H1 (cell line): ENCODE results near the gene RGP1. TPM values are rescaled to one million over a fixed set of nuclear protein-coding genes. Genes with fewer than 3 reads are reported as not detected.

Source experiments
- CTCF ChIA-PET: fragments of 300-600 bp; sonication (Branson Sonifier 250); formaldehyde crosslinking; loops from one replicate; lab custom pipeline; 2021; ENCODE audit not compliant: partially characterized antibody; lab: Charles Lee
- POLR2A ChIA-PET: fragments of 300-600 bp; sonication (Branson Sonifier 250); formaldehyde crosslinking; loops from one replicate; lab custom pipeline; 2021; ENCODE audit warnings: inconsistent platforms; ENCODE audit not compliant: partially characterized antibody; lab: Charles Lee
- DNase-seq, 2 experiments: peaks; one replicate each; pipeline versions ENCODE4 v3.0.0 to v3.0.0-alpha.2; 2010 to 2022; ENCODE audit warnings: low spot score in 2 of 2, low read depth in 1 of 2, mixed read lengths in 1 of 2
- FAIRE-seq: peaks from 2 replicates; lab custom pipeline; 2011; peaks lifted over from hg19 to GRCh38; lab: Jason Lieb, UNC
- H2AFZ ChIP-seq: 2 replicates; pipeline ENCODE4 v1.8.1; 2012; ENCODE audit warnings: low read length, inconsistent platforms
- H2AK5ac ChIP-seq: 2 replicates; pipeline ENCODE4 v1.6.1; 2013; ENCODE audit warnings: low read depth, low read length
- H2BK120ac ChIP-seq: replicated peaks from 2 replicates; pipeline ENCODE3; 2013; ENCODE audit warnings: low read depth, low read length, inconsistent platforms
- H2BK12ac ChIP-seq: 2 replicates; pipeline ENCODE4 v1.6.1; 2013; ENCODE audit warnings: low read depth, low read length
- H2BK15ac ChIP-seq: 2 replicates; pipeline ENCODE4 v1.6.1; 2013; ENCODE audit warnings: low read length
- H2BK20ac ChIP-seq: 2 replicates; pipeline ENCODE4 v1.6.1; 2013; ENCODE audit warnings: low read length
- H2BK5ac ChIP-seq: 2 replicates; pipeline ENCODE4 v1.6.1; 2013; ENCODE audit warnings: low read depth, low read length
- H3K14ac ChIP-seq: 2 replicates; pipeline ENCODE4 v1.6.1; 2013; ENCODE audit warnings: inconsistent platforms; ENCODE audit not compliant: insufficient read length
- H3K18ac ChIP-seq: 2 replicates; pipeline ENCODE4 v1.6.1; 2013; ENCODE audit warnings: low read length; ENCODE audit errors: extremely low read depth
- H3K23ac ChIP-seq: 2 replicates; pipeline ENCODE4 v1.6.1; 2013; ENCODE audit warnings: inconsistent platforms; ENCODE audit not compliant: insufficient read length
- H3K23me2 ChIP-seq: 2 replicates; pipeline ENCODE4 v1.6.1; 2013; ENCODE audit warnings: low read depth, low read length
- H3K27ac ChIP-seq: 2 replicates; pipeline ENCODE4 v1.6.1; 2011; ENCODE audit warnings: low read depth, low read length, inconsistent platforms
- H3K27me3 ChIP-seq, 4 experiments: replicated peaks in 1 of 4; 1 replicate in 1 of 4; 2 replicates in 3 of 4; pipeline versions ENCODE4 v1.6.1 to v1.8.1; 2011 to 2013; ENCODE audit warnings: low read length in 3 of 4, mild to moderate bottlenecking in 3 of 4, inconsistent platforms in 2 of 4, mixed read lengths in 2 of 4, moderate library complexity in 1 of 4; ENCODE audit not compliant: control insufficient read depth in 3 of 4, insufficient read depth in 3 of 4; ENCODE audit errors: extremely low read depth in 1 of 4
- H3K36me3 ChIP-seq, 4 experiments: 2 replicates each; pipeline versions ENCODE4 v1.6.1 to v1.8.1; 2011 to 2013; ENCODE audit warnings: mild to moderate bottlenecking in 4 of 4, low read length in 3 of 4, moderate library complexity in 2 of 4, control low read depth in 1 of 4, inconsistent platforms in 1 of 4; ENCODE audit not compliant: insufficient read depth in 4 of 4, control insufficient read depth in 2 of 4
- H3K4ac ChIP-seq: replicated peaks from 2 replicates; pipeline ENCODE3; 2013; ENCODE audit warnings: low read length, low read depth, mixed read lengths, inconsistent platforms; ENCODE audit not compliant: insufficient read length
- H3K4me1 ChIP-seq, 4 experiments: replicated peaks in 1 of 4; 1 replicate in 1 of 4; 2 replicates in 3 of 4; pipeline versions ENCODE4 v1.6.1 to v1.8.1; 2011 to 2013; ENCODE audit warnings: low read length in 3 of 4, inconsistent platforms in 2 of 4, mixed read lengths in 1 of 4; ENCODE audit not compliant: insufficient read depth in 4 of 4, control insufficient read depth in 3 of 4
- H3K4me2 ChIP-seq, 2 experiments: 2 replicates each; pipeline versions ENCODE4 v1.6.1 to v1.8.1; 2011 to 2013; ENCODE audit warnings: low read depth in 2 of 2, low read length in 2 of 2, control low read depth in 1 of 2, inconsistent platforms in 1 of 2, mild to moderate bottlenecking in 1 of 2; ENCODE audit not compliant: insufficient read depth in 1 of 2
- H3K4me3 ChIP-seq, 4 experiments: fragments of 200-600, 300-600 bp in 1 of 4; sonication (generic), shearing (Covaris generic), sonication (Bioruptor Twin) in 1 of 4; 2 replicates each; pipeline versions ENCODE4 v1.5.1 to v1.8.1; 2011 to 2016; ENCODE audit warnings: low read length in 4 of 4, low read depth in 3 of 4, control low read depth in 2 of 4, inconsistent platforms in 2 of 4, mild to moderate bottlenecking in 2 of 4, mixed read lengths in 1 of 4, moderate library complexity in 1 of 4; ENCODE audit not compliant: insufficient read depth in 2 of 4; ENCODE audit errors: extremely low read depth in 1 of 4
- H3K56ac ChIP-seq: replicated peaks from 2 replicates; pipeline ENCODE3; 2013; ENCODE audit warnings: low read depth, mild to moderate bottlenecking, mixed read lengths, low read length, inconsistent platforms; ENCODE audit not compliant: insufficient read length
- H3K79me1 ChIP-seq: 2 replicates; pipeline ENCODE4 v1.6.1; 2013; ENCODE audit warnings: low read depth, low read length, control low read depth
- H3K79me2 ChIP-seq, 2 experiments: 2 replicates each; pipeline versions ENCODE4 v1.6.1 to v1.8.1; 2012 to 2013; ENCODE audit warnings: low read length in 2 of 2, mild to moderate bottlenecking in 2 of 2, inconsistent platforms in 1 of 2; ENCODE audit not compliant: insufficient read depth in 2 of 2, control insufficient read depth in 1 of 2
- H3K9ac ChIP-seq, 4 experiments: replicated peaks in 1 of 4; 1 replicate in 1 of 4; 2 replicates in 3 of 4; pipeline versions ENCODE4 v1.6.1 to v1.8.1; 2011 to 2013; ENCODE audit warnings: low read depth in 3 of 4, low read length in 3 of 4, control low read depth in 2 of 4, mild to moderate bottlenecking in 2 of 4, moderate library complexity in 2 of 4, inconsistent platforms in 1 of 4; ENCODE audit errors: extremely low read depth in 1 of 4
- H3K9me3 ChIP-seq, 2 experiments: 2 replicates each; pipeline versions ENCODE4 v1.6.1 to v1.8.1; 2012 to 2013; ENCODE audit warnings: mild to moderate bottlenecking in 2 of 2, moderate library complexity in 2 of 2, control low read depth in 1 of 2, inconsistent platforms in 1 of 2, low read depth in 1 of 2, low read length in 1 of 2, mixed read lengths in 1 of 2; ENCODE audit not compliant: insufficient read depth in 2 of 2
- H4K20me1 ChIP-seq, 2 experiments: replicated peaks in 1 of 2; 2 replicates each; pipeline versions ENCODE3 to v1.8.1; 2011 to 2013; ENCODE audit warnings: inconsistent platforms in 2 of 2, low read length in 2 of 2, mild to moderate bottlenecking in 1 of 2; ENCODE audit not compliant: insufficient read depth in 2 of 2, control insufficient read depth in 1 of 2
- H4K5ac ChIP-seq: 2 replicates; pipeline ENCODE4 v1.6.1; 2013; ENCODE audit warnings: low read length, low read depth, mixed read lengths, inconsistent platforms; ENCODE audit not compliant: insufficient read length
- H4K8ac ChIP-seq: 2 replicates; pipeline ENCODE4 v1.8.0; 2013; ENCODE audit warnings: mild to moderate bottlenecking, moderate library complexity, low read length, inconsistent platforms; ENCODE audit not compliant: insufficient read depth; ENCODE audit errors: extremely low read depth
- H4K91ac ChIP-seq: replicated peaks from 2 replicates; pipeline ENCODE3; 2013; ENCODE audit warnings: low read length, mixed read lengths, inconsistent platforms; ENCODE audit not compliant: insufficient read length
- CEBPB ChIP-seq: IDR thresholded peaks from 2 replicates; pipeline ENCODE4 v1.6.1; 2012; ENCODE audit warnings: low read depth, low read length
- EP300 ChIP-seq, 2 experiments: IDR thresholded peaks; 1 replicate in 1 of 2; 2 replicates in 1 of 2; pipeline ENCODE4 v1.6.1; 2011 to 2012; ENCODE audit warnings: low read depth in 2 of 2, low read length in 2 of 2, mild to moderate bottlenecking in 2 of 2, borderline replicate concordance in 1 of 2, inconsistent platforms in 1 of 2, moderate library complexity in 1 of 2
- KDM5A ChIP-seq: fragments of 200-600 bp; IDR thresholded peaks from 2 replicates; pipeline ENCODE4 v1.7.1; 2012; ENCODE audit warnings: mild to moderate bottlenecking, low read length, inconsistent platforms, mixed read lengths
- RNF2 ChIP-seq: fragments of 200-900, 300-1000 bp; sonication (generic); IDR thresholded peaks from 2 replicates; pipeline ENCODE4 v1.7.1; 2016; ENCODE audit warnings: borderline replicate concordance, low read depth, mild to moderate bottlenecking, antibody characterized with exemption, low read length; ENCODE audit not compliant: poor library complexity, severe bottlenecking; ENCODE audit errors: missing control alignments
- SRF ChIP-seq: IDR thresholded peaks from 2 replicates; pipeline ENCODE4 v1.6.1; 2011; ENCODE audit warnings: mild to moderate bottlenecking, low read depth, low read length, moderate library complexity
- TAF1 ChIP-seq: IDR thresholded peaks from 2 replicates; pipeline ENCODE4 v1.6.1; 2011; ENCODE audit warnings: mild to moderate bottlenecking, low read depth, low read length
- WGBS, 2 experiments: shearing (Covaris generic) in 1 of 2; methylation state at CpG; one replicate each; pipeline versions ENCODE4 v1.1.6 to v1.1.7; 2013 to 2015; ENCODE audit warnings: low lambda C conversion rate in 2 of 2, mixed read lengths in 2 of 2, inconsistent platforms in 1 of 2, low coverage in 1 of 2, missing lambda C conversion rate in 1 of 2; ENCODE audit not compliant: insufficient replicate concordance in 2 of 2, insufficient coverage in 1 of 2, insufficient read length in 1 of 2; ENCODE audit errors: extremely low coverage in 1 of 2, missing lambda C conversion rate in 1 of 2; 5-methylcytosine and 5-hydroxymethylcytosine counted together
- polyA plus RNA-seq, 7 experiments: library from polyadenylated mRNA; depleted of rRNA in 3 of 7; stranded (reverse) in 5 of 7; unstranded in 2 of 7; fragments of >200 nt in 5 of 7; fragments of 200-250 nt in 2 of 7; gene quantifications; 1 replicate in 5 of 7; 2 replicates in 1 of 7; 4 replicates in 1 of 7; pipeline versions ENCODE4 v1.2.1 to v1.2.3, GENCODE V29; 2011 to 2013; ENCODE audit warnings: missing spikeins in 2 of 7, mixed read lengths in 2 of 7
- total RNA-seq: library from RNA; stranded (reverse); fragmentation: NEBNext Ultra II Directional; extraction: Animal tissue kit (Norgen Biotek cat#: 25700); gene quantifications from 2 replicates; pipeline ENCODE4 v1.2.1, GENCODE V29; 2021
- TF ChIP-seq, protein P1 (sequence below), 3 experiments: IDR thresholded peaks; 1 replicate in 2 of 3; 2 replicates in 1 of 3; pipeline versions ENCODE4 v1.5.1 to v1.6.1; 2011; ENCODE audit warnings: low read length in 3 of 3, mild to moderate bottlenecking in 3 of 3, inconsistent platforms in 2 of 3, low read depth in 1 of 3, moderate library complexity in 1 of 3; ENCODE audit not compliant: insufficient read depth in 1 of 3; ENCODE audit errors: control extremely low read depth in 1 of 3

RGP1 gene
- total and polyA plus RNA-seq, 2 of the 8 experiments (the other 6 are each of a cell fraction or from before 2014, with no cell fraction given): 11.8 to 22.7 TPM

DNA sequence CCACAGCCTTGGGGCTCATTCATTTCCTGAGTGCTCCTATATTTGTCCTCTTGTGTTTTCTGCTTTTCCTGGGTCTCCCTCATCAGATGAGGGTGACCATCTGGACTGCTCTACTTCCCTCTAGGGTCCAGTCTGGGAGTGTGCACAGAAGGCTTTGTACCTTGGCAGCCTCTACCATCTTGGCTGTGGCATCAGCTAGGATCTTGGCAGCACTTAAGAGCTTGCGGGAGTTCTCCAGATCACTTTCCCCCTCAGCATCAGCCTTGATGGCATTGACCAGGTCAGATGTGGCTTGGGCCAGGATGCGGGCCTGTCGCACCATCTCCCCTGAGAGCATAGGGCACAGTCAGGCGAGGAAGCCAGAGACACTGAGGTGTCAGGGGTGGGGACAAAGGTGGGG, 32.9 kb upstream of the RGP1 start:
- Histone ChIP-seq H2BK5ac (no peak overlapping the region; the same call in 1 of the 2 replicates), H4K91ac (no peak overlapping the region), H3K4me1 (no peaks in the 10 kb centered on the region), H3K79me1 (peaks cover 3% of the 10 kb centered on the region; the same call in 1 of the 2 replicates), H4K5ac (no peak overlapping the region), H3K9me3 (no peaks in the 10 kb centered on the region), H3K56ac (no peak overlapping the region), H3K27me3 (no peaks in the 10 kb centered on the region), H3K18ac (no peak overlapping the region), H3K79me2 (no peaks in the 10 kb centered on the region), H3K23me2 (no peaks in the 10 kb centered on the region), H3K4ac (no peak overlapping the region), H2BK12ac (no peak overlapping the region), H2BK120ac (no peak overlapping the region), H3K14ac (no peak overlapping the region), H3K27ac (no peak overlapping the region), H3K4me2 (no peak overlapping the region), H3K36me3 (peaks cover 29 to 91% (median 61%) of the 10 kb centered on the region in 4 experiments; a peak in 7 of 8 replicates), H2BK15ac (no peak overlapping the region), H3K23ac (no peak overlapping the region), H2BK20ac (no peak overlapping the region), H3K4me3 (no peak overlapping the region), H3K9ac (no peak overlapping the region), H2AK5ac (no peak overlapping the region), H4K8ac (no peak overlapping the region), H4K20me1 (peaks cover 0 to 2% of the 10 kb centered on the region in 2 experiments), H2AFZ (no peak overlapping the region)
- ChIA-PET POLR2A (interaction anchor here (1.6 to 10.5 kb wide), 4 partner anchors 11 to 33 kb away, joined by 3 to 51 read pairs (median 13); partner anchors contain the start of genes CREB3, GBA2, RGP1 and TLN1), CTCF (interaction anchor here (0.7 to 13.8 kb wide), 7 partner anchors 11 to 70 kb away, joined by 3 to 198 read pairs (median 14); partner anchors contain the start of genes ARHGEF39, CCDC107, CREB3 and RMRP)
- 92% methylated on average over 4 of the region's 4 CpGs; no CpG with 5 or more reads in 1 of the 2 experiments for WGBS, 2 experiments
- DNase-seq (no peak), FAIRE-seq (no peak)
- no peak for TF ChIP-seq CEBPB
- no peak for TF ChIP-seq TAF1
- TF ChIP-seq KDM5A: no peak
- TF ChIP-seq, protein P1, sequence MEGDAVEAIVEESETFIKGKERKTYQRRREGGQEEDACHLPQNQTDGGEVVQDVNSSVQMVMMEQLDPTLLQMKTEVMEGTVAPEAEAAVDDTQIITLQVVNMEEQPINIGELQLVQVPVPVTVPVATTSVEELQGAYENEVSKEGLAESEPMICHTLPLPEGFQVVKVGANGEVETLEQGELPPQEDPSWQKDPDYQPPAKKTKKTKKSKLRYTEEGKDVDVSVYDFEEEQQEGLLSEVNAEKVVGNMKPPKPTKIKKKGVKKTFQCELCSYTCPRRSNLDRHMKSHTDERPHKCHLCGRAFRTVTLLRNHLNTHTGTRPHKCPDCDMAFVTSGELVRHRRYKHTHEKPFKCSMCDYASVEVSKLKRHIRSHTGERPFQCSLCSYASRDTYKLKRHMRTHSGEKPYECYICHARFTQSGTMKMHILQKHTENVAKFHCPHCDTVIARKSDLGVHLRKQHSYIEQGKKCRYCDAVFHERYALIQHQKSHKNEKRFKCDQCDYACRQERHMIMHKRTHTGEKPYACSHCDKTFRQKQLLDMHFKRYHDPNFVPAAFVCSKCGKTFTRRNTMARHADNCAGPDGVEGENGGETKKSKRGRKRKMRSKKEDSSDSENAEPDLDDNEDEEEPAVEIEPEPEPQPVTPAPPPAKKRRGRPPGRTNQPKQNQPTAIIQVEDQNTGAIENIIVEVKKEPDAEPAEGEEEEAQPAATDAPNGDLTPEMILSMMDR (IDR thresholded peaks at IDR 0.05; ENCODE audit: control extremely low read depth in 1 of 3, insufficient read depth in 1 of 3, low read depth in 1 of 3, low read length in 3 of 3): peak in 1 of 3 experiments; percentile 4; a peak in 1 of 4 replicates
- TF ChIP-seq EP300 (IDR thresholded peaks at IDR 0.05; ENCODE audit: borderline replicate concordance in 1 of 2, low read depth in 2 of 2, low read length in 2 of 2): no peak
- no peak for TF ChIP-seq RNF2
- no peak for TF ChIP-seq SRF
